CD14-positive monocyte (primary cell): Measurements from ENCODE around the gene CDH8. TPM values are rescaled to one million over a fixed set of nuclear protein-coding genes. Genes with fewer than 3 reads are reported as not detected.

Experiments used
- DNase-seq, 3 donors: peaks; one replicate each; pipeline ENCODE4 v3.0.0-alpha.2; 2011 to 2022
- H2AFZ ChIP-seq: 2 replicates; pipeline ENCODE4 v1.6.0; 2012; ENCODE audit warnings: mild to moderate bottlenecking, low read depth, low read length, inconsistent platforms; ENCODE audit not compliant: insufficient read depth, poor library complexity, severe bottlenecking
- H3K27ac ChIP-seq, 2 donors: 1 replicate in 1 of 2; 2 replicates in 1 of 2; pipeline ENCODE4 v1.5.1; 2012 to 2013; ENCODE audit warnings: low read length in 2 of 2, control low read depth in 1 of 2, inconsistent platforms in 1 of 2, low read depth in 1 of 2, mild to moderate bottlenecking in 1 of 2
- H3K27me3 ChIP-seq, 2 donors: one replicate each; pipeline versions ENCODE4 v1.6.0 to v1.6.1; 2011 to 2013; ENCODE audit warnings: low read length in 2 of 2; ENCODE audit not compliant: control insufficient read depth in 2 of 2, insufficient read depth in 2 of 2
- H3K36me3 ChIP-seq, 2 donors: replicated peaks in 1 of 2; 1 replicate in 1 of 2; 2 replicates in 1 of 2; pipeline versions ENCODE4 v1.5.1 to v1.6.1; 2012 to 2013; ENCODE audit warnings: low read length in 2 of 2, control low read depth in 1 of 2, inconsistent platforms in 1 of 2, mild to moderate bottlenecking in 1 of 2; ENCODE audit not compliant: insufficient read depth in 2 of 2, control insufficient read depth in 1 of 2
- H3K4me1 ChIP-seq, 2 donors: 1 replicate in 1 of 2; 2 replicates in 1 of 2; pipeline versions ENCODE4 v1.5.1 to v1.6.1; 2012 to 2013; ENCODE audit warnings: low read length in 2 of 2, control low read depth in 1 of 2, inconsistent platforms in 1 of 2, mild to moderate bottlenecking in 1 of 2, moderate library complexity in 1 of 2; ENCODE audit not compliant: insufficient read depth in 2 of 2, control insufficient read depth in 1 of 2
- H3K4me2 ChIP-seq: replicated peaks from 2 replicates; pipeline ENCODE3; 2012; ENCODE audit warnings: low read length, moderate library complexity, mild to moderate bottlenecking; ENCODE audit not compliant: poor library complexity, severe bottlenecking; ENCODE audit errors: extremely low read depth
- H3K4me3 ChIP-seq, 3 experiments: fragments of 200-600 bp in 1 of 3; sonication (generic) in 1 of 3; replicated peaks in 1 of 3; 1 replicate in 2 of 3; 2 replicates in 1 of 3; pipeline ENCODE4 v1.5.1; 2011 to 2013; ENCODE audit warnings: low read length in 3 of 3, mild to moderate bottlenecking in 3 of 3, control low read depth in 2 of 3, low read depth in 2 of 3, inconsistent platforms in 1 of 3, moderate library complexity in 1 of 3
- H3K79me2 ChIP-seq: 2 replicates; pipeline ENCODE4 v1.6.0; 2012; ENCODE audit warnings: mild to moderate bottlenecking, control low read depth, inconsistent platforms, low read length, moderate library complexity; ENCODE audit not compliant: insufficient read depth
- H3K9ac ChIP-seq: 2 replicates; pipeline ENCODE4 v1.6.0; 2017; ENCODE audit warnings: low read length, mild to moderate bottlenecking; ENCODE audit not compliant: insufficient read depth, poor library complexity, severe bottlenecking
- H3K9me3 ChIP-seq, 2 donors: replicated peaks in 1 of 2; 1 replicate in 1 of 2; 2 replicates in 1 of 2; pipeline versions ENCODE4 v1.5.1 to v1.6.1; 2012 to 2013; ENCODE audit warnings: low read length in 2 of 2, control low read depth in 1 of 2; ENCODE audit not compliant: control insufficient read depth in 1 of 2, insufficient read depth in 1 of 2
- H4K20me1 ChIP-seq: 2 replicates; pipeline ENCODE4 v1.6.0; 2012; ENCODE audit warnings: mild to moderate bottlenecking, low read length, control low read depth, moderate library complexity; ENCODE audit not compliant: insufficient read depth
- H3K27ac Mint-ChIP-seq, 7 donors: one replicate each; pipeline ENCODE4 v1.8.0; 2020; ENCODE audit warnings: mild to moderate bottlenecking in 7 of 7, mixed read lengths in 7 of 7, moderate library complexity in 6 of 7, inconsistent platforms in 2 of 7
- H3K27me3 Mint-ChIP-seq, 3 donors: one replicate each; pipeline ENCODE4 v1.8.0; 2021 to 2022; ENCODE audit warnings: low read depth in 3 of 3, mild to moderate bottlenecking in 3 of 3, mixed read lengths in 3 of 3, moderate library complexity in 3 of 3, inconsistent platforms in 1 of 3
- H3K36me3 Mint-ChIP-seq, 2 donors: one replicate each; pipeline ENCODE4 v1.8.0; 2020; ENCODE audit warnings: mixed read lengths in 2 of 2, inconsistent platforms in 1 of 2, mild to moderate bottlenecking in 1 of 2
- H3K4me1 Mint-ChIP-seq: one replicate; pipeline ENCODE4 v1.8.0; 2020; ENCODE audit warnings: mild to moderate bottlenecking, mixed read lengths
- H3K4me3 Mint-ChIP-seq, 2 donors: one replicate each; pipeline ENCODE4 v1.8.0; 2020; ENCODE audit warnings: mild to moderate bottlenecking in 2 of 2, mixed read lengths in 2 of 2, moderate library complexity in 1 of 2
- H3K9me3 Mint-ChIP-seq, 7 donors: one replicate each; pipeline ENCODE4 v1.8.0; 2020 to 2022; ENCODE audit warnings: mixed read lengths in 7 of 7, mild to moderate bottlenecking in 6 of 7, moderate library complexity in 6 of 7, inconsistent platforms in 2 of 7
- CTCF ChIP-seq: fragments of 200-600 bp; IDR thresholded peaks from one replicate; pipeline ENCODE4 v1.8.0; 2022; ENCODE audit warnings: antibody characterized with exemption, mild to moderate bottlenecking
- WGBS: methylation state at CpG from one replicate; pipeline ENCODE4 v1.1.5; 2013; ENCODE audit warnings: missing lambda C conversion rate; ENCODE audit not compliant: insufficient coverage; 5-methylcytosine and 5-hydroxymethylcytosine counted together
- intact Hi-C, 2 donors: fragments of 100-400 bp; cut with micrococcal nuclease; formaldehyde crosslinking; loops; one replicate each; pipeline versions ENCODE4 v1.15.0 to v1.15.1; 2023
- polyA plus RNA-seq, 3 donors: library from polyadenylated mRNA; depleted of rRNA in 1 of 3; unstranded in 2 of 3; stranded (reverse) in 1 of 3; fragments of 300-500 nt in 2 of 3; fragments of >200 nt in 1 of 3; fragmentation: Illumina TruSeq in 2 of 3; gene quantifications; 1 replicate in 2 of 3; 2 replicates in 1 of 3; pipeline ENCODE4 v1.2.3, GENCODE V29; 2012 to 2021

The CDH8 gene
- polyA plus RNA-seq, 3 donors: not detected

GRCh38 chr16:61780161-61780560 lies 256.1 kb downstream of the CDH8 start:
- no peaks in the 10 kb centered on the region for H3K9me3 ChIP-seq
- H3K36me3 Mint-ChIP-seq: no peaks in the 10 kb centered on the region
- TF ChIP-seq CTCF: no peak
- H3K27me3 ChIP-seq: no peaks in the 10 kb centered on the region
- H3K27ac Mint-ChIP-seq: no peak overlapping the region
- DNase-seq: no peak
- no peak overlapping the region for H3K27ac ChIP-seq
- intact Hi-C loops: no loop called here
- H3K4me3 ChIP-seq: no peak overlapping the region
- H2AFZ ChIP-seq: no peak overlapping the region
- no peak overlapping the region for H3K4me2 ChIP-seq
- no peaks in the 10 kb centered on the region for H3K27me3 Mint-ChIP-seq
- no peaks in the 10 kb centered on the region for H3K4me1 Mint-ChIP-seq
- no CpG with 5 or more reads among the region's 1 CpG for WGBS
- no peaks in the 10 kb centered on the region for H3K36me3 ChIP-seq
- H3K4me1 ChIP-seq: no peaks in the 10 kb centered on the region
- peaks cover 0 to 9% (median 2%) of the 10 kb centered on the region in 7 donors for H3K9me3 Mint-ChIP-seq
- H3K79me2 ChIP-seq: no peaks in the 10 kb centered on the region
- no peak overlapping the region for H3K9ac ChIP-seq
- no peak overlapping the region for H3K4me3 Mint-ChIP-seq
- H4K20me1 ChIP-seq: no peaks in the 10 kb centered on the region

GRCh38 chr16:61770301-61770700 lies 265.9 kb downstream of the CDH8 start:
- Histone ChIP-seq H3K79me2 (no peaks in the 10 kb centered on the region), H3K36me3 (no peaks in the 10 kb centered on the region), H3K27ac (no peak overlapping the region), H3K4me3 (no peak overlapping the region), H3K9me3 (no peaks in the 10 kb centered on the region), H3K9ac (no peak overlapping the region), H2AFZ (no peak overlapping the region), H3K4me2 (no peak overlapping the region), H4K20me1 (no peaks in the 10 kb centered on the region), H3K27me3 (no peaks in the 10 kb centered on the region), H3K4me1 (no peaks in the 10 kb centered on the region)
- Mint-ChIP-seq H3K4me3 (no peak overlapping the region), H3K4me1 (no peaks in the 10 kb centered on the region), H3K27me3 (no peaks in the 10 kb centered on the region), H3K36me3 (no peaks in the 10 kb centered on the region), H3K9me3 (peaks cover 0 to 5% (median 0%) of the 10 kb centered on the region in 7 donors), H3K27ac (no peak overlapping the region)
- no peak for TF ChIP-seq CTCF
- no CpG with 5 or more reads among the region's 1 CpG for WGBS
- DNase-seq: no peak
- intact Hi-C loops: no loop called here
